ENCODE measurements around the gene SNCAIP.

SNCAIP gene

DNA sequence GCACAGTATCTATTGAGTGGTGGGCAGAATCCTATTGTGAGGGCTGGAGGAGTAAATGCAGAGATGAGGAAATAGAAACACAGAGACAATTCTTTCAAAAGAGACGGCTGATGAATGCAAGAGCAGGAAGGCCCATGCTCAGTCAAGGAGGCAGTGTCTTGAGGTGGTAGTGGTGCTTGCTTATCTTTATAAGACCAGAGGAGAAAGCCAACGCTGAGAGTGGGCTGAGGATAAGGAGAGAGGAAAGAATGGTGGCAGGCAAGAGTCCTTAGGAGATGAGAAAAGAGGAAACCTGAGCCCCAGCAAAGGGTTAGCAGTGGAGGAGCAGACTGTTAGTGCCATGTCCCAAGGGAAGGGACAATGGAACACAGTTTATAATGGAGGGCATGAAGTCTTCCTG is 86.0 kb downstream of the SNCAIP start:
- no peak for DNase-seq (ENCODE audit: low read depth in 3 of 3)

- DNase-seq (ENCODE audit: low read depth in 3 of 3): no peak
Observed at GRCh38 chr5:122400341-122400740, 88.3 kb downstream of the SNCAIP start.

GRCh38 chr5:122400938-122401337 is 88.9 kb downstream of the SNCAIP start:
- DNase-seq (ENCODE audit: low read depth in 3 of 3): no peak

DNA sequence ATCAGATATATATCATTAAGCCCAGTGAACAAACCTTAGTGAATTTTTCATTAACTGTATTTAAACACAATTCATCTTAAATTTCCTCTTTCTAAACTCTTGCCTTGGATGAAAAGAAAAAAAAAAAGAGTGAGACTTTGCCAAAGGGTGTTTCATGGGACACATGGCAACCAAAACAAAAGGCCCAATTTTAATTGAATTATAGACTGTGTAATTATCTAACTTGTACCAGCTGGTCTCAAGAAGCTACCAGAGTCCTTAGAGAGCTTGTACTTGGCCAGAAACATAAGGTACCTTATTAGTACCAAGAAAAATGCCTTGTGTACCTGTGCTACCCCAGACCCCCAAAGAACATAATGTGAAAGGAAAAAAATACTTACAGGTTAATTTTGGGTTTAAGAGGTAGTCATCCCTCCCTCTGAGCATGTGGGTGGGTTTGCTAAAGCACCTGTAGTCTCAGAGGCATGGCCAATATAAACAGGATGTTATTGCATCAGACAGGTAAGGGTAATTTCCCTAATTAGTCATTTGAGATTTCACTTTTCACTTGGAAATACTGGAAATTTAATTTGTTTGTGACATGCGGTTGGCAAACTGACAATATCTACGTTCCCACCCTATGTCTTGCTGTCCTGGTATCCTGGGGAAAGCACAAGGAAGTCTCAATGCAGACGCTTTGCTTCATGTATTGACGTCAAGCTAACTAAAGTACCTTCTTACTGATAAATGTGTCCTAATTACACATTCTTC is 90.1 kb downstream of the SNCAIP start:
- DNase-seq (ENCODE audit: low read depth in 3 of 3): no peak

DNA sequence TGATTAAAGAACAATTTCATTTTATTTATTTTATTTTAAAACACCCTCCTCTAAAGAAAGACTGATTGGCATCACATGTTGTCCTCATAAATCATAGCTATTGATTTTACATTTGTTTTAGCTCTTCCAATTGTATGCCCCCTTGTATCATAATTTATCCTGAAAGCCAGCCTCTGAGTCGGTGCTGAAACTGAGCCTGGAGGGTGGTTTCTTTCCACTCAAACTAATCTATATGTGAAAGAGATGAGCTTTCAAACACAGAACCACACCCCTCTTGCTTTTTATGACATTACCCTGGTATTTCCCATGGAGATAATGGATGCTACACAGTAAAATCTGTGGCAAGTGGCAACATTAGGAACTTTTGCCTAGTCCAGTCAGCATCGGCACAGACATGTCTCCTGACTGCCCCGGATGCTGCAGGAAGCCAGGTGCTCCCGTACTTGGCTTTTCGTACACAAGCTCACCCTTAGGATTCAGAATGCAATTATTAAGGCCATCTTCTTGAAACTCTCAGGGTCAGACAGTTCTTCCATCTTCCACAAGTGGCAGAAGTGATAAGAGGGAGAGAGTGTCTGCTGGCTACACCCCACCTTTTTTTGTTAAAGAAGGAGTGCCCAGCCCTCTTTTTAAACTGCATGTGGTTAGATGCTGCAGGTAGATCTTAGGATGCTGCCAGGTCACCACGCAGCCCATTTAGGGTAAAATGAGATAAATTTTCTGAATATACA is 91.1 kb downstream of the SNCAIP start:
- DNase-seq (ENCODE audit: low read depth in 3 of 3): no peak

DNA sequence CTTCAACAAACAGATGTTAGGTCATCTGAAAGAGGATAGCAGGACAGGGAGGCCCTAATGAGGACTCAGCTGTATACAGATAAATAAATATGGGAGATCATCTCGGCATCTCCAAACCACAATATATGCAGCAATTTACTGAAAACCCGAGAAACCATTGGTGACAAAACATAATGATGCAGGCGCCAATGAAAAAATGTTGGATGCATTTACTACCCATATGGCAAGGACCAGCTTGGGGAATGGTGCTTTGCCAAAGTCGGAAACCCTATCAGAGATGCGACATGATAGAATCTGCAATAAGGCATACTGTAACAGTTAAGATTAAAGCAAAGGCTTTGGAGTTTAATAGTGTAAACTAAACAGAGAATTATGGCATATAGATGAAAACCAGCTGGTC is 92.0 kb downstream of the SNCAIP start:
- no peak for DNase-seq (ENCODE audit: low read depth in 3 of 3)

- no peak for DNase-seq (ENCODE audit: low read depth in 3 of 3)
Observed at GRCh38 chr5:122404653-122405362, 92.8 kb downstream of the SNCAIP start.

DNA sequence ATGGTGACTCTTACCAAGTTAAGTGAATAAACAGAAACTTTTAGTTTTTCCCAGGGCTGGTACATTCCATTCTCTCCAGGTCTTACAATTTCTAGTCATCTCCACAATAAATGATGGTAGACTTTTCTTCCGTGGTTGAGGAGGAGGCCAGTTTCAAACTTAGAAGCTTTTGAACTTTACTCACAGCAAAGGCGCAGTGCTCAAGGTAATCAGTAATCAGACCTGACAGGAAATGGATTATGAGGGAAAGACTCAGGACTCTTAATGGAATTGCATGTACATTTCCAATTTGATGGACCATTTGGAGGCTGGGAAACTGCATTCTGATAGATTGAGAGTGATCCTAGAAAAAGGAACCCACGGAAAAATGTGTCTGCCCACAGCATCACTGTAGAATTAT is 93.7 kb downstream of the SNCAIP start:
- DNase-seq (ENCODE audit: low read depth in 3 of 3): no peak

DNA sequence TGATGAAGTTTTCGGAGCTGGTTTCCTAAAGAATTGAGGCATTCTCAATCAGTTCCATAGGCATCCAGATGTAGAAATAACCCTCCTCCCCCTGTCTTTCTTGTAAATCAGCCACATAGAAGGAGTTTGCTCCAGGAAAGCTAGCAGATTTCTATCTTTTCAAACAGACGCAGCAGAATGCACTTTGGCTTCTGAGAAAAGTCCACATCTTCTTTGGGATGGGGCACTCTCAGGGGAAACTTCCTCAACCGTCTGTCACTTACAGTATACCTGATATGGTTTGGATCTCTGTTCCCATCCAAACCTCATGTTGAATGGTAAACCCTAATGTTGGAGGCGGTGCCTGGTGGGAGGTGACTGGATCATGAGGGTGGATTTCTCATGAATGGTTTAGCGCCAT is 94.1 kb downstream of the SNCAIP start:
- no peak for DNase-seq (ENCODE audit: low read depth in 3 of 3)

GRCh38 chr5:122408592-122409224 is 96.7 kb downstream of the SNCAIP start:
- DNase-seq (ENCODE audit: low read depth in 3 of 3): no peak

DNA sequence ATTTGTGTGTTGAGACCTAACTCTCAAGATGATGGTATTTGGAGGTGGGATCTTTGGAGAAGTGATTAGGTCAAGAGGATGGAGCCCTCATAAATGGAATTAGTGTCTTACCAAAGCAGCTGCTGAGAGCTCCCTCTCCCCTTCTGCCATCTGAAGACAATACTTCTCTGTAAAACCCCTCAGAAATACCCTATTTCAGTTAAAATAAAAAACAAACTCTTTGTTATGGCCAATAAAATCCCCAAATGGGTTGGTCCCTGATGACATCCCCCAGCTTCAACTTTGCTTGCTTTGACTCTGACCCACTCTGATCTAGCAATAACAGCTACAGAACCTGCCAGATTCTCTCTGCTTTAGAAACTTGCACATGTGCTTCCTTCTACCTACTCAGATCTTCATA is 100.9 kb downstream of the SNCAIP start:
- no peak for DNase-seq (ENCODE audit: low read depth in 3 of 3)

DNA sequence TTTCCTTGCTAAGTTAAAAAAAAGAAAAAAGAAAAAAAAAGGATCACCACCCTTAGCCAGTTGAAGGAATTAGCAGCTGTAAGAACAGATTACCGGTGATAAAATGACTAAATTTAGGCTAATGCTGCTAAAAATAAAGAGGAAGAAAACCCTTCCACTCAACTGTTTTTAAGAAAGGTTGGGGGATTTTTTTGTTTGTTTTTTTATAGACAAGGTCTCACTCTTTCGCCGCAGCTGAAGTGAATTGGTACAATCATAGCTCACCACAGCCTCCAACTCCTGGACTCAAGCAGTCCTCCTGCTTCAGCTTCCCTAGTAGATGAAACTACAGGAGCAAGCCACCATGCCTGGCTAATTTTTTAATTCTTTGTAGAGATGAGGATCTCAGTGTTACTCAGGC is 101.7 kb downstream of the SNCAIP start:
- no peak for DNase-seq (ENCODE audit: low read depth in 3 of 3)

DNA sequence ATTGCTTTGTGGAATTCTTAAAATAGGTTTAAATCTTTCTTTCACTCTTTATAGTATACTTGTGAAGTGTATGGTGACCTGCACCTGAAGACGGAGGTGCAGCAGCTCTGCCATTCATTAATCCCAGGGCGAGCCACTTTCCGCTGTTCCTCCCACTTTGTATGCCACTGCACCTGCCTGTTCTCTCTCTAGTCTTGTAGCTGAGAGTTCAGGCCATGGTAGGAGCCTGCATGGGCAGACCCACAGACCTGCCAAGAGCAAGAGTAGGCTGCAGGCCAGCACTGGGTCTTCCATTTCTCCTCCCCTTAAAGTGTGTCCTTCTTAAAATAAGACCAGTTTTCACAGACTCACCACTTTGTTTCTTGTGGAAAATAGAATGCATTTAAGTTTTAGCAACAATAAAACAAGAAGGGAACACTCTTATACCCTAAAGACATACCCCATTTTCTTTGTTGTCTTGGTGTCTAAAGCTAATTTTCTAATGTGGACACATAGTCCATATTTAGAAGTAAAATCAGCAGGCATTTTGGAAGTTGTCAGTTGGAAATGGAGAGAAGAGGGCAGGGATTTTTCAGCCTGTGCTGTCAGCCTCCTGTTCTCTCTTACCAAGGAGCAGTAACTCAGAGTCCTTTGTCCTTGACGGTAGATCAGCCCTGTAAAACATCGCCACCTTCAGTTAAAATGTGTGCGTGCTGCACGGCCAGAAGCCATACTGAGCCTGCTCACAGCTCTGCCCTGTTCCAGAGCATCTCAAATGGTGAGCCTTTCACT is 103.2 kb downstream of the SNCAIP start:
- DNase-seq (ENCODE audit: low read depth in 3 of 3): peak in 1 of 3 experiments; percentile 2

DNA sequence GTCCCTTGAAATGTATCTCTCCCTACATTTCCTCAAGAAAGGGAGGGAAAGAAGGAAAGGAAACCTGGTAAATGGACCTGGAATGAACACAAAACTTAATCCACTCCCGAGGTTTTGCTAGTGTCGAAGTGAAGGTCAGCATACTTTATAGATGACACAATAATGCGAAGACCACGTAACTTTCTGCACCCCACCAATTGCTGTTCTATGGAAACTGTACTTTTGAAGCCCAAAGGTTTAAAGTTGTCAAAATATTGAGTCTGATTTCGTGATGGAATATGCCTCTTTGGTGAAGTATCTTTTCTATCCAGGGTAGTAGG is 103.7 kb downstream of the SNCAIP start:
- no peak for DNase-seq (ENCODE audit: low read depth in 3 of 3)

- no peak for DNase-seq (ENCODE audit: low read depth in 3 of 3)
Observed at GRCh38 chr5:122419142-122419894, 107.3 kb downstream of the SNCAIP start.

GRCh38 chr5:122420091-122420490 is 108.1 kb downstream of the SNCAIP start:
- no peak for DNase-seq (ENCODE audit: low read depth in 3 of 3)

GRCh38 chr5:122420537-122421236 is 108.7 kb downstream of the SNCAIP start:
- DNase-seq (ENCODE audit: low read depth in 3 of 3): no peak

DNA sequence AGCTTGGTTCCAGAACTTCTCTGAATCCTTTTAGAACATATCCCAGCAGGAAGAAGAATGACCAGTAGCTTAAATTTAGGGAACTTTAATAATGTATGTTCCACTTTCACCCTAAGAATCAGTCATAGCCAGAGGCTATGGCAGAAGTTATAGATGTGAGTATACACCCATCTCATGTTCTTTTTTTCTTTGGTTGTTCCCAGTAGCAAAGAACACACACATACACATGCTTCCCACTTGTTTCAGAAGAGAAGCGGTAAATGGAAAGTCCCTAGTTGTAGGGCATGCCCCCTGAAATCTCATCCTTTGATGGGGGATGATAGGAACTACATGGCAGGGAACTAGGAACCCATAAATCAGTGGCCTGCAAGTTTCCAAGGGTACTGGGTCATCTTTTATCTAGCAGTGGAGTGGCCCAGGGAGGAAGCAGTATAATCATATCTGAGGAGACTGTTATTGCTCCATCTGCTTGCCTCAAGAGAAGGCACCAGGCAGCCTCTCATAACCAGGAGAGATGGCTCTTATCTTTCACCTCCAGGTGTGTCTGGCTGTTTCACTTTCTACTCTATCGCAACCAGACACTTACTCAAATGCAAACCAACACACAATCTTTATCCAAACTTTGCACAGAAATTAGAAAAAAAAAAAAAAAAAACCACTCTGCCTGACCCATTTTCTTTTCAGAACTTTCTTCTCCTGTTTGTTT is 109.5 kb downstream of the SNCAIP start:
- DNase-seq (ENCODE audit: low read depth in 3 of 3): no peak

DNA sequence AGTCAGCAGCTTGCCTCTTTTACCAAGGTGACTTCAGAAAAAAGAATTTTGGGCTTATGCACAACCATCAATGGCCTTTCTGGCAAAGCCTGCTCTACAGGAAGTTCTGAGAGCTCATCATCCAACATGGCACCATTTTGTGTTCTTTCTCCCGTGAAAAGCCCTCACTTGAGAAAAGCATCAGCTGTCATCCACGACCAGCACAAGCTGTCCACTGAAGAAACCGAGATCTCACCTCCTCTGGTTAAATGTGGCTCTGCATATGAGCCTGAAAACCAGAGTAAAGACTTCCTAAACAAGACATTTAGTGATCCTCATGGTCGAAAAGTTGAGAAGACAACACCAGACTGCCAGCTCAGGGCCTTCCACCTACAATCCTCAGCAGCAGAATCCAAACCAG is 111.2 kb downstream of the SNCAIP start:
- DNase-seq (ENCODE audit: low read depth in 3 of 3): no peak

GRCh38 chr5:122424132-122424531 is 112.1 kb downstream of the SNCAIP start:
- no peak for DNase-seq (ENCODE audit: low read depth in 3 of 3)

Data from stimulated activated CD4-positive, alpha-beta T cell treated with anti-CD3 and anti-CD28 coated beads, TNF-alpha, amount 100 ng/mL, for 24 hours (primary cell).